ENCODE data around the gene CCDC85C. TPM values are rescaled to one million over a fixed set of nuclear protein-coding genes. Genes with fewer than 3 reads are reported as not detected.

CCDC85C gene
- total RNA-seq, 1 experiment from 2014 or later = 35.8 TPM

DNA sequence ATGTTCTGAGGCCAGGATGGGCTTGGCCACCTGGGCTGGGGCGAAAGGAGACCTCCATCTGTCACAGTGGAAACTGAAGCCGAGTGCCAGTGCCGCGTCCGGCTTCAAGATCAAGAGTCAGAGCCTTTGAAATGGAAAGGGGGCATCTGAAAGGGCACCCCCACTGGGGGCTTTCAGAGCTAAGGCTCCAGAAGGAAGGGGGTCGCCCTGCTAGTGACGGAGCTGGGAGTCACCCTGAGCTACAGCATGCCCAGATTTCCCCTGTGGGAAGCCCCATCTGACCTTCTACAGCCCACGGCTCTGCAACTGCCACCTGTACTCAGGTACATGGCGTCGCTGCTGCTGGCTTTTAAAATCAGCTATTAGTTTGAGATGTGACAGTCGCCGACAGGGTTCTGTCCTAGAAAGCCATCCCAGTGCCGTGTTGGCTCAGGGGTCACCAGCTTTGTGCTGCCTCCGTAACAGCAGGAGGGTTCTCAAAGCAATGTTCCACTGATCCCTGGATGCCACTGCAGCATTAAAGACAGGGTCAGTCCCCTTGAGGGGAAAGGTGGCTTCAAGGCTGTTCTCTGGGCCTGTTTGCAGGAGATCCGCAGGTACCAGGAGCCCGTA, 91.3 kb downstream of the CCDC85C start:
- Mint-ChIP-seq H3K27ac (no peak overlapping the region), H3K4me1 (peaks cover 14% of the 10 kb centered on the region), H3K9me3 (no peaks in the 10 kb centered on the region), H3K27me3 (ENCODE audit: low read depth) (no peaks in the 10 kb centered on the region), H3K4me3 (no peak overlapping the region), H3K36me3 (peaks cover 20% of the 10 kb centered on the region)
- ChIA-PET POLR2A (interaction anchor here (1.2 kb wide), 1 partner anchor 32 kb away, joined by 3 read pairs; the partner anchor contains the start of genes CCNK and SETD3), CTCF (interaction anchor here (1.0 kb wide), 1 partner anchor 82 kb away, joined by 3 read pairs; no protein-coding TSS in a partner anchor)
- DNase-seq (ENCODE audit: low spot score) (peak; percentile 7), ATAC-seq (no peak)
- TF ChIP-seq NR3C1 (CRISPR knock-in tag; conservative IDR thresholded peaks at IDR 0.05; ENCODE audit: low read depth) (no peak), ZNF263 (CRISPR knock-in tag; IDR thresholded peaks at IDR 0.05; ENCODE audit: low read depth) (no peak), IRF2 (CRISPR knock-in tag; IDR thresholded peaks at IDR 0.05; ENCODE audit: borderline replicate concordance, low read depth) (no peak), NFYB (CRISPR knock-in tag; conservative IDR thresholded peaks at IDR 0.05; ENCODE audit: low read depth) (no peak)

DNA sequence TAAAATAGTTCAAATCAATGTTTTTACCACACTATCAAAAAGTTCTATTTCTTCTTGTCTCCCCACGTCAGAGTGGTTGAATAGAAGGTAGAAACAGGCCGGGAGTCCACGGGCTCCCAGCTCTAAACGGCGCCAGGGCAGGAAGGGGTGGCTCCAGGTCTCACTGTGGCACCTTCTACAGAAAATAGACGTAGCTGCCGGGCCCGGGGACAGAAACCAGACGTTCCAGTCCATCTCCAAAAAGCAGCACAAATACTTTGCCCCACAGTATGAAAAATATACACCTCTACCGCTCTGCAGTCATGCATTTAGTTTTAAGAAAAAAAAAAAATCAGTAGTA, 91.9 kb downstream of the CCDC85C start:
- CTCF ChIA-PET = interaction anchor here (1.0 kb wide), 1 partner anchor 82 kb away, joined by 3 read pairs; no protein-coding TSS in a partner anchor
- TF ChIP-seq SMAD3 (CRISPR knock-in tag; IDR thresholded peaks at IDR 0.05; ENCODE audit: borderline replicate concordance) (no peak), ZNF263 (CRISPR knock-in tag; IDR thresholded peaks at IDR 0.05; ENCODE audit: low read depth) (no peak), FOXP1 (CRISPR knock-in tag; IDR thresholded peaks at IDR 0.05; ENCODE audit: borderline replicate concordance) (no peak), NFATC4 (CRISPR knock-in tag; IDR thresholded peaks at IDR 0.05) (no peak), ETV6 (CRISPR knock-in tag; IDR thresholded peaks at IDR 0.05) (no peak), CREM (CRISPR knock-in tag; IDR thresholded peaks at IDR 0.05) (no peak), ZBTB21 (CRISPR knock-in tag; IDR thresholded peaks at IDR 0.05; ENCODE audit: borderline replicate concordance) (no peak), ATF1 (CRISPR knock-in tag; IDR thresholded peaks at IDR 0.05) (no peak), ZNF219 (CRISPR knock-in tag; IDR thresholded peaks at IDR 0.05; ENCODE audit: borderline replicate concordance) (no peak), FOXJ3 (CRISPR knock-in tag; IDR thresholded peaks at IDR 0.05; ENCODE audit: borderline replicate concordance) (no peak), NR2C2 (CRISPR knock-in tag; IDR thresholded peaks at IDR 0.05) (no peak)
- TF ChIP-seq, protein P1, sequence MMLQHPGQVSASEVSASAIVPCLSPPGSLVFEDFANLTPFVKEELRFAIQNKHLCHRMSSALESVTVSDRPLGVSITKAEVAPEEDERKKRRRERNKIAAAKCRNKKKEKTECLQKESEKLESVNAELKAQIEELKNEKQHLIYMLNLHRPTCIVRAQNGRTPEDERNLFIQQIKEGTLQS (CRISPR knock-in tag; conservative IDR thresholded peaks at IDR 0.05) = no peak
- TF ChIP-seq, protein P2, sequence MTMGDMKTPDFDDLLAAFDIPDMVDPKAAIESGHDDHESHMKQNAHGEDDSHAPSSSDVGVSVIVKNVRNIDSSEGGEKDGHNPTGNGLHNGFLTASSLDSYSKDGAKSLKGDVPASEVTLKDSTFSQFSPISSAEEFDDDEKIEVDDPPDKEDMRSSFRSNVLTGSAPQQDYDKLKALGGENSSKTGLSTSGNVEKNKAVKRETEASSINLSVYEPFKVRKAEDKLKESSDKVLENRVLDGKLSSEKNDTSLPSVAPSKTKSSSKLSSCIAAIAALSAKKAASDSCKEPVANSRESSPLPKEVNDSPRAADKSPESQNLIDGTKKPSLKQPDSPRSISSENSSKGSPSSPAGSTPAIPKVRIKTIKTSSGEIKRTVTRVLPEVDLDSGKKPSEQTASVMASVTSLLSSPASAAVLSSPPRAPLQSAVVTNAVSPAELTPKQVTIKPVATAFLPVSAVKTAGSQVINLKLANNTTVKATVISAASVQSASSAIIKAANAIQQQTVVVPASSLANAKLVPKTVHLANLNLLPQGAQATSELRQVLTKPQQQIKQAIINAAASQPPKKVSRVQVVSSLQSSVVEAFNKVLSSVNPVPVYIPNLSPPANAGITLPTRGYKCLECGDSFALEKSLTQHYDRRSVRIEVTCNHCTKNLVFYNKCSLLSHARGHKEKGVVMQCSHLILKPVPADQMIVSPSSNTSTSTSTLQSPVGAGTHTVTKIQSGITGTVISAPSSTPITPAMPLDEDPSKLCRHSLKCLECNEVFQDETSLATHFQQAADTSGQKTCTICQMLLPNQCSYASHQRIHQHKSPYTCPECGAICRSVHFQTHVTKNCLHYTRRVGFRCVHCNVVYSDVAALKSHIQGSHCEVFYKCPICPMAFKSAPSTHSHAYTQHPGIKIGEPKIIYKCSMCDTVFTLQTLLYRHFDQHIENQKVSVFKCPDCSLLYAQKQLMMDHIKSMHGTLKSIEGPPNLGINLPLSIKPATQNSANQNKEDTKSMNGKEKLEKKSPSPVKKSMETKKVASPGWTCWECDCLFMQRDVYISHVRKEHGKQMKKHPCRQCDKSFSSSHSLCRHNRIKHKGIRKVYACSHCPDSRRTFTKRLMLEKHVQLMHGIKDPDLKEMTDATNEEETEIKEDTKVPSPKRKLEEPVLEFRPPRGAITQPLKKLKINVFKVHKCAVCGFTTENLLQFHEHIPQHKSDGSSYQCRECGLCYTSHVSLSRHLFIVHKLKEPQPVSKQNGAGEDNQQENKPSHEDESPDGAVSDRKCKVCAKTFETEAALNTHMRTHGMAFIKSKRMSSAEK (CRISPR knock-in tag; IDR thresholded peaks at IDR 0.05; ENCODE audit: borderline replicate concordance) = no peak
- TF ChIP-seq, protein P3, sequence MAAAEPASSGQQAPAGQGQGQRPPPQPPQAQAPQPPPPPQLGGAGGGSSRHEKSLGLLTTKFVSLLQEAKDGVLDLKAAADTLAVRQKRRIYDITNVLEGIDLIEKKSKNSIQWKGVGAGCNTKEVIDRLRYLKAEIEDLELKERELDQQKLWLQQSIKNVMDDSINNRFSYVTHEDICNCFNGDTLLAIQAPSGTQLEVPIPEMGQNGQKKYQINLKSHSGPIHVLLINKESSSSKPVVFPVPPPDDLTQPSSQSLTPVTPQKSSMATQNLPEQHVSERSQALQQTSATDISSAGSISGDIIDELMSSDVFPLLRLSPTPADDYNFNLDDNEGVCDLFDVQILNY (CRISPR knock-in tag; IDR thresholded peaks at IDR 0.05) = no peak
- TF ChIP-seq, protein P4, sequence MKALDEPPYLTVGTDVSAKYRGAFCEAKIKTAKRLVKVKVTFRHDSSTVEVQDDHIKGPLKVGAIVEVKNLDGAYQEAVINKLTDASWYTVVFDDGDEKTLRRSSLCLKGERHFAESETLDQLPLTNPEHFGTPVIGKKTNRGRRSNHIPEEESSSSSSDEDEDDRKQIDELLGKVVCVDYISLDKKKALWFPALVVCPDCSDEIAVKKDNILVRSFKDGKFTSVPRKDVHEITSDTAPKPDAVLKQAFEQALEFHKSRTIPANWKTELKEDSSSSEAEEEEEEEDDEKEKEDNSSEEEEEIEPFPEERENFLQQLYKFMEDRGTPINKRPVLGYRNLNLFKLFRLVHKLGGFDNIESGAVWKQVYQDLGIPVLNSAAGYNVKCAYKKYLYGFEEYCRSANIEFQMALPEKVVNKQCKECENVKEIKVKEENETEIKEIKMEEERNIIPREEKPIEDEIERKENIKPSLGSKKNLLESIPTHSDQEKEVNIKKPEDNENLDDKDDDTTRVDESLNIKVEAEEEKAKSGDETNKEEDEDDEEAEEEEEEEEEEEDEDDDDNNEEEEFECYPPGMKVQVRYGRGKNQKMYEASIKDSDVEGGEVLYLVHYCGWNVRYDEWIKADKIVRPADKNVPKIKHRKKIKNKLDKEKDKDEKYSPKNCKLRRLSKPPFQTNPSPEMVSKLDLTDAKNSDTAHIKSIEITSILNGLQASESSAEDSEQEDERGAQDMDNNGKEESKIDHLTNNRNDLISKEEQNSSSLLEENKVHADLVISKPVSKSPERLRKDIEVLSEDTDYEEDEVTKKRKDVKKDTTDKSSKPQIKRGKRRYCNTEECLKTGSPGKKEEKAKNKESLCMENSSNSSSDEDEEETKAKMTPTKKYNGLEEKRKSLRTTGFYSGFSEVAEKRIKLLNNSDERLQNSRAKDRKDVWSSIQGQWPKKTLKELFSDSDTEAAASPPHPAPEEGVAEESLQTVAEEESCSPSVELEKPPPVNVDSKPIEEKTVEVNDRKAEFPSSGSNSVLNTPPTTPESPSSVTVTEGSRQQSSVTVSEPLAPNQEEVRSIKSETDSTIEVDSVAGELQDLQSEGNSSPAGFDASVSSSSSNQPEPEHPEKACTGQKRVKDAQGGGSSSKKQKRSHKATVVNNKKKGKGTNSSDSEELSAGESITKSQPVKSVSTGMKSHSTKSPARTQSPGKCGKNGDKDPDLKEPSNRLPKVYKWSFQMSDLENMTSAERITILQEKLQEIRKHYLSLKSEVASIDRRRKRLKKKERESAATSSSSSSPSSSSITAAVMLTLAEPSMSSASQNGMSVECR (CRISPR knock-in tag; IDR thresholded peaks at IDR 0.05; ENCODE audit: borderline replicate concordance) = no peak
- TF ChIP-seq, protein P5, sequence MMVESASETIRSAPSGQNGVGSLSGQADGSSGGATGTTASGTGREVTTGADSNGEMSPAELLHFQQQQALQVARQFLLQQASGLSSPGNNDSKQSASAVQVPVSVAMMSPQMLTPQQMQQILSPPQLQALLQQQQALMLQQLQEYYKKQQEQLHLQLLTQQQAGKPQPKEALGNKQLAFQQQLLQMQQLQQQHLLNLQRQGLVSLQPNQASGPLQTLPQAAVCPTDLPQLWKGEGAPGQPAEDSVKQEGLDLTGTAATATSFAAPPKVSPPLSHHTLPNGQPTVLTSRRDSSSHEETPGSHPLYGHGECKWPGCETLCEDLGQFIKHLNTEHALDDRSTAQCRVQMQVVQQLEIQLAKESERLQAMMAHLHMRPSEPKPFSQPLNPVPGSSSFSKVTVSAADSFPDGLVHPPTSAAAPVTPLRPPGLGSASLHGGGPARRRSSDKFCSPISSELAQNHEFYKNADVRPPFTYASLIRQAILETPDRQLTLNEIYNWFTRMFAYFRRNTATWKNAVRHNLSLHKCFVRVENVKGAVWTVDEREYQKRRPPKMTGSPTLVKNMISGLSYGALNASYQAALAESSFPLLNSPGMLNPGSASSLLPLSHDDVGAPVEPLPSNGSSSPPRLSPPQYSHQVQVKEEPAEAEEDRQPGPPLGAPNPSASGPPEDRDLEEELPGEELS (CRISPR knock-in tag; IDR thresholded peaks at IDR 0.05) = no peak

More for the DNA sequence above, 91.9 kb downstream of the CCDC85C start:
- no peak overlapping the region for H3K4me3 Mint-ChIP-seq
- H3K9me3 Mint-ChIP-seq = no peaks in the 10 kb centered on the region
- DNase-seq (ENCODE audit: low spot score) (no peak), ATAC-seq (no peak)
- no peaks in the 10 kb centered on the region for H3K27me3 Mint-ChIP-seq (ENCODE audit: low read depth)
- POLR2A ChIA-PET = interaction anchor here (1.2 kb wide), 1 partner anchor 31 kb away, joined by 3 read pairs; the partner anchor contains the start of genes CCNK and SETD3
- peaks cover 14% of the 10 kb centered on the region for H3K4me1 Mint-ChIP-seq
- H3K36me3 Mint-ChIP-seq = peaks cover 26% of the 10 kb centered on the region
- H3K27ac Mint-ChIP-seq = no peak overlapping the region
